SK-N-SH treated with all-trans-retinoic acid at 6 μM for 48 hours (cell line): ENCODE measurements around the gene PRKCB.

Experiments
- ATAC-seq: fragments of 200-7000 bp; cut with Tn5 transposase; 3 replicates; pipeline ENCODE4 v1.9.1; 2020; ENCODE audit warnings: mild to moderate bottlenecking, moderate library complexity
- ARNTL ChIP-seq: fragments of 450-650 bp; formaldehyde crosslinking; IDR thresholded peaks from 2 replicates; pipeline ENCODE4 v1.5.0; 2020; ENCODE audit warnings: low read depth, mild to moderate bottlenecking, moderate library complexity, borderline replicate concordance
- BACH2 ChIP-seq: fragments of 250-450 bp; sonication (Bioruptor Pico); IDR thresholded peaks from 2 replicates; pipeline ENCODE4 v1.9.0; 2021; ENCODE audit warnings: mild to moderate bottlenecking, borderline replicate concordance
- CSDC2 ChIP-seq: fragments of 250-450 bp; sonication (Bioruptor Pico); IDR thresholded peaks from 2 replicates; pipeline ENCODE4 v1.5.0; 2020; ENCODE audit warnings: mild to moderate bottlenecking, moderate library complexity
- CSRNP3 ChIP-seq: fragments of 250-450 bp; sonication (Bioruptor Pico); IDR thresholded peaks from 2 replicates; pipeline ENCODE4 v1.5.1; 2021; ENCODE audit warnings: mild to moderate bottlenecking, moderate library complexity
- ESRRG ChIP-seq: fragments of 250-450 bp; sonication (Bioruptor Pico); IDR thresholded peaks from 2 replicates; pipeline ENCODE4 v1.6.1; 2021; ENCODE audit warnings: mild to moderate bottlenecking
- GLIS3 ChIP-seq: fragments of 250-450 bp; sonication (Bioruptor Pico); IDR thresholded peaks from 2 replicates; pipeline ENCODE4 v1.5.0; 2020; ENCODE audit warnings: mild to moderate bottlenecking, moderate library complexity
- ISL1 ChIP-seq: fragments of 250-450 bp; sonication (Bioruptor Pico); IDR thresholded peaks from 2 replicates; pipeline ENCODE4 v2.1.2; 2022; ENCODE audit warnings: mild to moderate bottlenecking, moderate library complexity
- OSR1 ChIP-seq: fragments of 250-450 bp; sonication (Bioruptor Pico); IDR thresholded peaks from 2 replicates; pipeline ENCODE4 v1.8.0; 2022; ENCODE audit warnings: moderate library complexity, mild to moderate bottlenecking, inconsistent platforms
- PPARA ChIP-seq: fragments of 250-450 bp; sonication (Bioruptor Pico); IDR thresholded peaks from 2 replicates; pipeline ENCODE4 v1.5.0; 2020; ENCODE audit warnings: mild to moderate bottlenecking, borderline replicate concordance
- SNAI2 ChIP-seq: fragments of 250-450 bp; sonication (Bioruptor Pico); IDR thresholded peaks from 2 replicates; pipeline ENCODE4 v1.5.0; 2020; ENCODE audit warnings: mild to moderate bottlenecking, moderate library complexity
- TCF4 ChIP-seq: fragments of 250-450 bp; sonication (Bioruptor Pico); IDR thresholded peaks from 2 replicates; pipeline ENCODE4 v1.8.0; 2021; ENCODE audit warnings: mild to moderate bottlenecking, moderate library complexity, borderline replicate concordance
- TOX ChIP-seq: fragments of 250-450 bp; sonication (Bioruptor Pico); IDR thresholded peaks from 2 replicates; pipeline ENCODE4 v1.8.0; 2021; ENCODE audit warnings: mild to moderate bottlenecking, moderate library complexity, borderline replicate concordance
- TSHZ2 ChIP-seq: fragments of 250-450 bp; sonication (Bioruptor Pico); IDR thresholded peaks from 2 replicates; pipeline ENCODE4 v1.5.0; 2020; ENCODE audit warnings: mild to moderate bottlenecking, moderate library complexity
- ZC3H10 ChIP-seq: fragments of 250-450 bp; sonication (Bioruptor Pico); IDR thresholded peaks from 2 replicates; pipeline ENCODE4 v1.5.1; 2021; ENCODE audit warnings: mild to moderate bottlenecking, moderate library complexity
- ZFP3 ChIP-seq: fragments of 250-450 bp; sonication (Bioruptor Pico); IDR thresholded peaks from 2 replicates; pipeline ENCODE4 v1.5.0; 2020; ENCODE audit warnings: mild to moderate bottlenecking, moderate library complexity
- ZNF70 ChIP-seq: fragments of 450-650 bp; formaldehyde crosslinking; IDR thresholded peaks from 2 replicates; pipeline ENCODE4 v1.5.0; 2020; ENCODE audit warnings: mild to moderate bottlenecking, moderate library complexity
- TF ChIP-seq, protein P1 (sequence below): fragments of 250-450 bp; sonication (Bioruptor Pico); IDR thresholded peaks from 2 replicates; pipeline ENCODE4 v1.5.1; 2020; ENCODE audit warnings: low read depth, mild to moderate bottlenecking, moderate library complexity

The PRKCB gene

DNA sequence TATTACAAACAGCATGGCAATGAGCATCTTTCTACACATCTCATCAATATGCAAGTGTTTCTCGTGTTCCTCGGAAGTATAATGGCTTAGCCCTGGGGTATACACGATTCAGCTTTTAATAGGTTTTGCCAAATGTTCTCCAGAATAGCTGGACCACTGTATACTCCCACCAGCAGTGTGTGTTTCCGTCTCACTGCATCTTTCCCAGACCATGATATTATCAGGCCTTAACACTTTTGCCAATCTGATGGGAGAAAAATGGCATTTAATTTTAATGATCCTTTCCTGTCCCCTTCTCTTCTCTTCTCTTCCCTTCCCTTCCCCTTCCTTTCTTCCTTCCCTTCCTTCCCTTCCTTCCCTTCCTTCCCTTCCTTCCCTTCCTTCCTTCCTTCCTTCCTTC is 30.8 kb downstream of the PRKCB start:
- TF ChIP-seq ZNF70 (CRISPR knock-in tag): no peak
- TF ChIP-seq TOX (CRISPR knock-in tag): no peak
- no peak for TF ChIP-seq ESRRG (CRISPR knock-in tag)
- no peak for TF ChIP-seq ISL1 (CRISPR knock-in tag)
- TF ChIP-seq CSDC2 (CRISPR knock-in tag): no peak
- TF ChIP-seq TCF4: no peak
- TF ChIP-seq, protein P1, sequence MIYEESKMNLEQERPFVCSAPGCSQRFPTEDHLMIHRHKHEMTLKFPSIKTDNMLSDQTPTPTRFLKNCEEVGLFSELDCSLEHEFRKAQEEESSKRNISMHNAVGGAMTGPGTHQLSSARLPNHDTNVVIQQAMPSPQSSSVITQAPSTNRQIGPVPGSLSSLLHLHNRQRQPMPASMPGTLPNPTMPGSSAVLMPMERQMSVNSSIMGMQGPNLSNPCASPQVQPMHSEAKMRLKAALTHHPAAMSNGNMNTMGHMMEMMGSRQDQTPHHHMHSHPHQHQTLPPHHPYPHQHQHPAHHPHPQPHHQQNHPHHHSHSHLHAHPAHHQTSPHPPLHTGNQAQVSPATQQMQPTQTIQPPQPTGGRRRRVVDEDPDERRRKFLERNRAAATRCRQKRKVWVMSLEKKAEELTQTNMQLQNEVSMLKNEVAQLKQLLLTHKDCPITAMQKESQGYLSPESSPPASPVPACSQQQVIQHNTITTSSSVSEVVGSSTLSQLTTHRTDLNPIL (CRISPR knock-in tag): no peak
- no peak for TF ChIP-seq BACH2 (CRISPR knock-in tag)
- no peak for ATAC-seq

GRCh38 chr16:23867566-23867965 is 31.8 kb downstream of the PRKCB start:
- ATAC-seq: no peak
- no peak for TF ChIP-seq CSRNP3 (CRISPR knock-in tag)
- TF ChIP-seq PPARA (CRISPR knock-in tag): no peak
- no peak for TF ChIP-seq ARNTL
- TF ChIP-seq TOX (CRISPR knock-in tag): no peak
- TF ChIP-seq TSHZ2: no peak
- TF ChIP-seq TCF4: no peak
- TF ChIP-seq, protein P1 (CRISPR knock-in tag): no peak
- TF ChIP-seq ISL1 (CRISPR knock-in tag): no peak
- no peak for TF ChIP-seq GLIS3 (CRISPR knock-in tag)
- no peak for TF ChIP-seq ZFP3 (CRISPR knock-in tag)
- TF ChIP-seq ZC3H10 (CRISPR knock-in tag): no peak

GRCh38 chr16:23868136-23868535 is 32.4 kb downstream of the PRKCB start:
- ATAC-seq: no peak
- TF ChIP-seq PPARA (CRISPR knock-in tag) (no peak), OSR1 (no peak), ISL1 (CRISPR knock-in tag) (no peak), CSDC2 (CRISPR knock-in tag) (no peak)

DNA sequence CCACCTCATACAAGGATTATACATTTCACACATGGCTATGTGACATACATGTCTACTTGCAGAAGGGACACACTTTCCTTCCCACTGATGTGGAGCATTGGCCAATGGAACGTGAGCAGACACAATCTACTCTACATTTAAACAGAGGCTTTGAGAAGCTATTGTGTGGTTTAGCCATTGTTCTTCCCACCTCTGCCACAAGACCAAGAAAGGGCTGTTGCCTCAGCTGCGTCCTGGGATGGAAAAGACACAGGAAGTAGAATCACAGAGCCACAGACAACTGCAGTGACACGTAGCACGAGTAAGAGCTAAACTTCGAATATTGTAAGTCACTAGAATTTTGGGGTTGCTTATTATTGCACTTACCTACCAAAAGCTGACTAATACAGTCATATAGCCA is 33.3 kb downstream of the PRKCB start:
- no peak for TF ChIP-seq TOX (CRISPR knock-in tag)
- no peak for TF ChIP-seq ARNTL
- TF ChIP-seq TCF4: no peak
- no peak for TF ChIP-seq CSRNP3 (CRISPR knock-in tag)
- no peak for TF ChIP-seq TSHZ2
- TF ChIP-seq GLIS3 (CRISPR knock-in tag): no peak
- no peak for TF ChIP-seq SNAI2 (CRISPR knock-in tag)
- no peak for TF ChIP-seq CSDC2 (CRISPR knock-in tag)
- TF ChIP-seq BACH2 (CRISPR knock-in tag): no peak
- no peak for TF ChIP-seq ESRRG (CRISPR knock-in tag)
- TF ChIP-seq ISL1 (CRISPR knock-in tag): no peak
- TF ChIP-seq ZC3H10 (CRISPR knock-in tag): no peak
- TF ChIP-seq OSR1: no peak

More for the DNA sequence above, 33.3 kb downstream of the PRKCB start:
- ATAC-seq: no peak
